Measurements from ENCODE around the gene ERP44. TPM values are rescaled to one million over a fixed set of nuclear protein-coding genes. Genes with fewer than 3 reads are reported as not detected.

The ERP44 gene
- total RNA-seq, 1 donor from 2014 or later = 27.0 TPM

DNA sequence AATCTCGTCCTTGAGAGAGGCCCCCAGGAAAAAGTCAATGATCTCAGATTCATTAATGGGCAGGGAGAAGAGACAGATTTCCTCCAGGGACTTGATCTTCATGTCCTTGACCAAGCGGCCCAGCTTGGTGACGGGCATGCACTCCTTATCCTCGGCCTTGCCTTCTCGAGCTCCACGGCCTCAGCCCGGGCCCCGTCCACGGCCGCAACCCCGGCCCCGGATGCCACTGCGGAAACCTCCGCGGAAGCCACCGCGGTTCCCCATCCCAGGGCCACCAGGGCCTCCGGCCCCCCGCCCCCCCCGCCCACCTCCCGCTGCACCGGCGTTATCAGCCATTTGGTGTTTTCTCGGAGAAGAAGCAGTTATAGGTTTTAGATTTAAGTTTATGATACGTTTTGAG, 18.5 kb upstream of the ERP44 start:
- H3K79me2 ChIP-seq (ENCODE audit: insufficient read depth, low read length) = no peaks in the 10 kb centered on the region
- no peak for FAIRE-seq
- no peak overlapping the region for H3K4me2 ChIP-seq (ENCODE audit: low read length)
- no peaks in the 10 kb centered on the region for H3K4me1 ChIP-seq (ENCODE audit: insufficient read depth, low read length)
- H3K27ac ChIP-seq (ENCODE audit: low read depth, low read length) = no peak overlapping the region
- no peaks in the 10 kb centered on the region for H3K36me3 ChIP-seq (ENCODE audit: insufficient read depth, low read length)
- peaks cover 3% of the 10 kb centered on the region for H3K4me1 Mint-ChIP-seq (ENCODE audit: low read depth, unreplicated experiment)
- H3K9ac ChIP-seq (ENCODE audit: low read length) = no peak overlapping the region
- H4K20me1 ChIP-seq (ENCODE audit: insufficient read depth, low read length) = peaks cover 9% of the 10 kb centered on the region
- TF ChIP-seq, protein P1, sequence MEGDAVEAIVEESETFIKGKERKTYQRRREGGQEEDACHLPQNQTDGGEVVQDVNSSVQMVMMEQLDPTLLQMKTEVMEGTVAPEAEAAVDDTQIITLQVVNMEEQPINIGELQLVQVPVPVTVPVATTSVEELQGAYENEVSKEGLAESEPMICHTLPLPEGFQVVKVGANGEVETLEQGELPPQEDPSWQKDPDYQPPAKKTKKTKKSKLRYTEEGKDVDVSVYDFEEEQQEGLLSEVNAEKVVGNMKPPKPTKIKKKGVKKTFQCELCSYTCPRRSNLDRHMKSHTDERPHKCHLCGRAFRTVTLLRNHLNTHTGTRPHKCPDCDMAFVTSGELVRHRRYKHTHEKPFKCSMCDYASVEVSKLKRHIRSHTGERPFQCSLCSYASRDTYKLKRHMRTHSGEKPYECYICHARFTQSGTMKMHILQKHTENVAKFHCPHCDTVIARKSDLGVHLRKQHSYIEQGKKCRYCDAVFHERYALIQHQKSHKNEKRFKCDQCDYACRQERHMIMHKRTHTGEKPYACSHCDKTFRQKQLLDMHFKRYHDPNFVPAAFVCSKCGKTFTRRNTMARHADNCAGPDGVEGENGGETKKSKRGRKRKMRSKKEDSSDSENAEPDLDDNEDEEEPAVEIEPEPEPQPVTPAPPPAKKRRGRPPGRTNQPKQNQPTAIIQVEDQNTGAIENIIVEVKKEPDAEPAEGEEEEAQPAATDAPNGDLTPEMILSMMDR (IDR thresholded peaks at IDR 0.05; ENCODE audit: insufficient read depth, low read depth, low read length) = no peak
- TF ChIP-seq EZH2 (IDR thresholded peaks at IDR 0.05; ENCODE audit: insufficient read depth, low read length) = no peak
- H3K4me3 ChIP-seq (ENCODE audit: insufficient read depth, low read depth, low read length) = no peak overlapping the region
- no peaks in the 10 kb centered on the region for H3K27me3 ChIP-seq (ENCODE audit: insufficient read depth, low read length)
- H3K4me3 Mint-ChIP-seq (ENCODE audit: unreplicated experiment) = no peak overlapping the region
- H3K9me3 ChIP-seq (ENCODE audit: insufficient read depth, low read depth, low read length) = no peaks in the 10 kb centered on the region
- H3K9me3 Mint-ChIP-seq (ENCODE audit: unreplicated experiment) = no peaks in the 10 kb centered on the region
- peaks cover 13% of the 10 kb centered on the region for H3K36me3 Mint-ChIP-seq (ENCODE audit: low read depth, unreplicated experiment)
- no peak overlapping the region for H3K27ac Mint-ChIP-seq (ENCODE audit: unreplicated experiment)
- DNase-seq (ENCODE audit: low read depth) = no peak
- H3K27me3 Mint-ChIP-seq (ENCODE audit: low read depth, unreplicated experiment) = no peaks in the 10 kb centered on the region
- no peak overlapping the region for H2AFZ ChIP-seq (ENCODE audit: low read depth, low read length)

DNA sequence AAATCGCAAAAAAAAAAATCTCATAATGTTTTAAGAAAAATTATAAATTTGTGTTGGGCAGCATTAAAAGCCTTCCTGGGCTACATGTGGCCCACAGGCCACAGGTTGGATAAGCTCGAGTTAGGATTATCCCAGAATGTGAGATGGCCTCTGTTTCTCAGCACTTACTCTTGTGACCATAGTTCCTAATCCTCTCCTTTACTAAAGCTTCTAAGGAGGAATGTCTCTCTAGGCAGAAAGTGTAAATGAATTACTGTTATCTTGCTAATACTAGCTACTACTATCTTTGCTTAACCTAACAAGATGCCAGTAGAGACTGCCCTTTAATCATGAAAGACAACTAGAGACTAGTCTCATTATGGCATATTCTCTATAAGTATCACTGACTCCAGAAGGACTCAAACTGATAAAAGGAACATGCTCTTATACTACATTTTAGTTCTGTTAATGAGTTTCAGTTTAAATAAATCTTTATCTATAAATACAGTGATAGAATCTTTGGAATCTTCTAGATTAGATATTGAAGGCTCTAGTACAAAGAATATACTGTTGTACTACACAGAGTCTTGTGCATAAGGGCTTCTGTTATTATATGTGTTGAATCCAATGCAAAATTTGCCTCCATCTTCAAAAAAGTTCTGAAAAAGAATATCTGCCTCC, 14.0 kb upstream of the ERP44 start:
- Mint-ChIP-seq H3K9me3 (ENCODE audit: unreplicated experiment) (no peaks in the 10 kb centered on the region), H3K27me3 (ENCODE audit: low read depth, unreplicated experiment) (no peaks in the 10 kb centered on the region), H3K27ac (ENCODE audit: unreplicated experiment) (peak overlapping the region; percentile 34), H3K4me1 (ENCODE audit: low read depth, unreplicated experiment) (no peaks in the 10 kb centered on the region), H3K4me3 (ENCODE audit: unreplicated experiment) (no peak overlapping the region), H3K36me3 (ENCODE audit: low read depth, unreplicated experiment) (peaks cover 4% of the 10 kb centered on the region)
- Histone ChIP-seq H3K79me2 (ENCODE audit: insufficient read depth, low read length) (no peaks in the 10 kb centered on the region), H3K27me3 (ENCODE audit: insufficient read depth, low read length) (no peaks in the 10 kb centered on the region), H2AFZ (ENCODE audit: low read depth, low read length) (no peak overlapping the region), H3K4me2 (ENCODE audit: low read length) (no peak overlapping the region), H3K36me3 (ENCODE audit: insufficient read depth, low read length) (peaks cover 4% of the 10 kb centered on the region), H3K9ac (ENCODE audit: low read length) (no peak overlapping the region), H3K4me3 (ENCODE audit: insufficient read depth, low read depth, low read length) (no peak overlapping the region), H4K20me1 (ENCODE audit: insufficient read depth, low read length) (peaks cover 8% of the 10 kb centered on the region), H3K27ac (ENCODE audit: low read depth, low read length) (no peak overlapping the region), H3K9me3 (ENCODE audit: insufficient read depth, low read depth, low read length) (no peaks in the 10 kb centered on the region), H3K4me1 (ENCODE audit: insufficient read depth, low read length) (peaks cover 10% of the 10 kb centered on the region)
- no peak for DNase-seq (ENCODE audit: low read depth)
- no peak for TF ChIP-seq EZH2 (IDR thresholded peaks at IDR 0.05; ENCODE audit: insufficient read depth, low read length)
- TF ChIP-seq, protein P1 (IDR thresholded peaks at IDR 0.05; ENCODE audit: insufficient read depth, low read depth, low read length) = no peak
- FAIRE-seq = no peak

DNA sequence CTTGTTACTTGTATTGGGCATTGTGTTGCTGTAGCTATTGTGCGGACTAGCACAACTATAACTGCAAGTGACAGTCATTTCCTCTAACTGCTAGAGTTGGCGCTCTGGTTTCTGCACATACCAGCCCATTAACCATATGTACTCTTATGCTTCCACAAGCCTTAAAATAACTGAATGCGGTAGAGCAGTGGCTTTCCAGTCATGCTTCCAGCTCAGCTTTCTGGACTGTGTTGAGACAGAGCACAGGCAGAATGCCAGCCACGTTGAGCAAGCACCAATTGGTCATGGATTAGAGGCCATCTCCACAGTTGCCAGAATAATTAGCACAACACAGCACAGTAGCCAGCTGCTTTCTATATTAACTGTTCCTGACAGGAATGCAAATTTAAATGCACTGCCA, 12.4 kb upstream of the ERP44 start:
- FAIRE-seq = peak; percentile 95
- Histone ChIP-seq H3K27ac (ENCODE audit: low read depth, low read length) (no peak overlapping the region), H3K79me2 (ENCODE audit: insufficient read depth, low read length) (no peaks in the 10 kb centered on the region), H4K20me1 (ENCODE audit: insufficient read depth, low read length) (peaks cover 8% of the 10 kb centered on the region), H3K4me1 (ENCODE audit: insufficient read depth, low read length) (peaks cover 10% of the 10 kb centered on the region), H3K4me3 (ENCODE audit: insufficient read depth, low read depth, low read length) (no peak overlapping the region), H3K36me3 (ENCODE audit: insufficient read depth, low read length) (peaks cover 7% of the 10 kb centered on the region), H3K9me3 (ENCODE audit: insufficient read depth, low read depth, low read length) (no peaks in the 10 kb centered on the region), H3K9ac (ENCODE audit: low read length) (no peak overlapping the region), H3K27me3 (ENCODE audit: insufficient read depth, low read length) (no peaks in the 10 kb centered on the region), H2AFZ (ENCODE audit: low read depth, low read length) (no peak overlapping the region), H3K4me2 (ENCODE audit: low read length) (peak overlapping the region; percentile 67)
- Mint-ChIP-seq H3K4me1 (ENCODE audit: low read depth, unreplicated experiment) (no peaks in the 10 kb centered on the region), H3K9me3 (ENCODE audit: unreplicated experiment) (no peaks in the 10 kb centered on the region), H3K27me3 (ENCODE audit: low read depth, unreplicated experiment) (no peaks in the 10 kb centered on the region), H3K4me3 (ENCODE audit: unreplicated experiment) (no peak overlapping the region), H3K27ac (ENCODE audit: unreplicated experiment) (no peak overlapping the region), H3K36me3 (ENCODE audit: low read depth, unreplicated experiment) (peaks cover 4% of the 10 kb centered on the region)
- TF ChIP-seq EZH2 (IDR thresholded peaks at IDR 0.05; ENCODE audit: insufficient read depth, low read length) = no peak
- TF ChIP-seq, protein P1 (IDR thresholded peaks at IDR 0.05; ENCODE audit: insufficient read depth, low read depth, low read length) = no peak
- peak; percentile 98 for DNase-seq (ENCODE audit: low read depth)

All from astrocyte (in vitro differentiated cells and primary cell).